Head of caudate nucleus (tissue), 42 donors: ENCODE measurements around the gene CCDC150.
"Not testable (repeated sequence)": the region's sequence is repeated elsewhere in the genome, so short reads cannot be mapped to it uniquely, and the experiment has no call there.

Experiments
- DNase-seq, 42 donors: peaks; one replicate each; pipeline versions ENCODE4 v3.0.0 to v3.0.0-alpha.2; 2020 to 2021; ENCODE audit warnings: mixed read lengths in 7 of 42
- intact Hi-C: fragments of 100-400 bp; cut with DNase I; formaldehyde crosslinking; loops from one replicate; pipeline ENCODE4 v1.15.0; 2022

CCDC150 gene

GRCh38 chr2:196639180-196640030 is at the start of gene CCDC150:
CCDC150 (plus strand) TSS chr2:196639715; CDS start chr2:196639767, 52 bp downstream.
- intact Hi-C loops = loop anchor here (5.0 kb wide), 3 partner anchors 42 to 342 kb away; no protein-coding TSS in a partner anchor
- DNase-seq = peak; percentile 88 to 98 (median 95)

DNA sequence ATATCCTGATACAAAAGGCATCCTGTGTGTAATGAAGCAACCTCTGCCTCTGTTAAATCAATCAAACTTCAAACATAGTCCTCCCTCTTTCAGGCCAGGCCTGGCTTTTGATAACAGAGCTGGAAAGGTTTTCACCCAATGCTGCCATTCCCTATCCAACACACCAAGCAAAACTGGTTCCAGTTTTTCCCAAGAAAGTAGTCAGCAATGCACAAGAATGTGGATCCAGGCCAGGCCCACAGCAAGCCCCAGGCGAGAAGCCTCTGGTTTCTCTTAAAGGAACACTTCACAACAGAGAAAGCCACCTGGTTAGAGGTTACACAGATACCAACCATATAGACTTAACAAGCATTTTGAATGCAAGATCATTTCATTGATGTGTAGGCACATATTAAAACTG is 49.2 kb upstream of the CCDC150 start:
- DNase-seq = peak in 2 of 42 donors; percentile 24 to 57

DNA sequence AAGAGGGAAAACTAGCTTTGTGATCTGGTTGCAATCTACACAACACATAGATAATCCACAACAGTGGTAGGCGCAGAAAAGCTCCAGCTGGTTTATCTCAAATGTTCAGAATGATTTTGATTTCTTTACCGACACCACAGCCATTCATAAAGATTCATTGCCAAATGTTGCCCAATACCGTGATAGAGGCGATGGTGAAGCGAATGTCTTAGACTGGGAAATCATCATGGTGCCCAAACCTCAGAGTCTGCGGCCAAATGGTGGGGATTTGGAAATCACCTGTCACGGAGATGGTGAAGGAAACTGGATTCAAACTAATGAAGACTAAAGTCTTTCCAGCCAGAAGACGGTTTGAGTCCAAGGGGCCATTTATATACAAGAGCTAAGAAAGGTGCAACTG is 48.5 kb upstream of the CCDC150 start:
- DNase-seq = no peak
- intact Hi-C loops = no loop called here

More for the DNA sequence above, 49.2 kb upstream of the CCDC150 start:
- intact Hi-C loops = no loop called here

DNA sequence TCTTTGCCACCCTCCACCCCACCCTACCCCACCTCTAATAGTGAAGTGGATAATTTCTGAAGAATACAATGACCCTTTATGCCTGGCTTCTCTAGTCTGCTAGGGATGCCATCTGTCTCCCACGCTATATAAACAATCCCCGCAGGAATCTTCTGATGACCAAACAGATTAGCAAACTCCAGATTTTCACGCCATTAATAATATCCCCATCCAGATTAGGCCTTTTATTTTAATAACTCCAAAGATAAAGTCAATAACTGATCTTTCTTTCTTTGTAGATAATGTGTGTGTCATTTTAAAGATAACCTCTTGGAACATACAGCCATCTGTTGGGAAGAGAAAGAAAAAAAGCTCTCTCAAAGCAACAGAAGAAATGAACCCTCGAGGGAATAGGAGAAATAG is 47.9 kb upstream of the CCDC150 start:
- DNase-seq = peak in 6 of 42 donors; percentile 14 to 63 (median 40)

GRCh38 chr2:196592331-196592910 is 47.1 kb upstream of the CCDC150 start:
- peak in 41 of 42 donors; percentile 19 to 82 (median 58) for DNase-seq

More for the DNA sequence above, 47.9 kb upstream of the CCDC150 start:
- intact Hi-C loops = no loop called here

DNA sequence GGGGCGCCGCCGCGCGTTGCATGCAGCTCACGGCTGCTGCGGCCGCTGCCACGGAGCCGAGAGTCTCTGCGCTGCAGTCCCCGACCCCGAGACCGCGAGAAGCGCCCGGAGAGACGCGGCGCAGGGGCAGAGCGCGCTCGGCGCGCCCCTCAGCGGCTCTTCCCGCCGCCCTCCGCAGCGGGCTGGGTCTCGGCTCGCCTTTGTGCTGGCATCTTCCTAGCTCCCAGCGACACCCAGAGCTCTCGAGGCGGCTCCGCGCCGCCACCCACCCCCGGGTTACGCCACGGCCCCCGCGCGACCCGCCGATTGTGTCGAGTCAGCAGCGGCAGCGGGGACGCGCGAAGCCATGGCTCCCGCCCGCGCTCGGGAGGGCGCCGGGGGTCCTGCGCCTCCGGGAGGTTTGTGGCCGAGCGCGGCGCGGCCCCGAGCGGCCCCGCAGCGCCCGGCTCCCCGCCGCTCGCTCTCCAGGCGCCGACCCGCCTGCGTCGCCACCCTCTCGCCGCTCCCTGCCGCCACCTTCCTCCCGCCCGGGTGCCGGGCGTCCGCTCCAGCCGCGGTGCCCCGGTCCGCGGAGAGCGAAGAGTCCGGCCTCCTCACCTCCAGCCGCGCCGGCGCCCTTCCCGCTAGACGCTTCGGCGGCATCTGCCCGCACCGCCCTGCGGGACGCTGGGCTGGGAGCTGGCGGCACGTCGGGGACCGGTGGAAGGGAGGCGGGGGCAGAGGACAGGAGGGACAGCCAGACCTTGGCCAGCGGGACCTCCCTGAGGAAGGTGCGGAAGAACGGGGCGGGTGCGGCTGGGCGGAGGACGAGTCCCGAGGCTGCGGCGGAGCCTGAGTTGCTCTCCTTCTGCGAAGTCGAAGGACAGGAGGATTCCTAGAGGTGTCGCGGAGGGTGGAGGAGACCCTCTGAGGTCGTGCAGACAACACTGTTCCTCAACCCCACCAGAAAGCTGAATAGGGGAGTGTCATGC is 46.3 kb upstream of the CCDC150 start, which contains the start of gene HECW2:
Gene HECW2 (minus strand): TSS at position 644 of the 971 bp plus-strand sequence.
- peak; percentile 58 to 92 (median 84) for DNase-seq
- intact Hi-C loops = no loop called here

More at GRCh38 chr2:196592331-196592910, 47.1 kb upstream of the CCDC150 start:
- intact Hi-C loops = no loop called here

DNA sequence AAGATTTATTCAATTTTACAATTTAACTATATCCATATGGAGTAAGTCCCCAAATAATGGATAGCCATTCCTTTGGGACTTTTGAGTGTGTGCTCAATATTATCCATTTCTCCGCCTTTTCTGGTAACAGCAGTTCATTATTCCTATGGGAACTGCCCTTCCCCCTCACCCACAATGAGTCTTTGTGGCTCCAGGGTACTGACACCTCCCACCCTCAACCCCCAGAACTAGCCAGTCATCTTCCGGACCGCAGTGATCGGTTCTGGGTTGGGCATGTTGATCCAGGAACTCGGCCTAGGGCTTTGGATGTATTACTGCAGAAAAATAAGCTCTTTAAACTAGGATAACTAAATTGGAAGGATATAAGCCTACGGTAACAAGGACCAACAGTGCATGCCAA is 45.4 kb upstream of the CCDC150 start:
- intact Hi-C loops = no loop called here
- peak; percentile 36 to 94 (median 80) for DNase-seq

DNA sequence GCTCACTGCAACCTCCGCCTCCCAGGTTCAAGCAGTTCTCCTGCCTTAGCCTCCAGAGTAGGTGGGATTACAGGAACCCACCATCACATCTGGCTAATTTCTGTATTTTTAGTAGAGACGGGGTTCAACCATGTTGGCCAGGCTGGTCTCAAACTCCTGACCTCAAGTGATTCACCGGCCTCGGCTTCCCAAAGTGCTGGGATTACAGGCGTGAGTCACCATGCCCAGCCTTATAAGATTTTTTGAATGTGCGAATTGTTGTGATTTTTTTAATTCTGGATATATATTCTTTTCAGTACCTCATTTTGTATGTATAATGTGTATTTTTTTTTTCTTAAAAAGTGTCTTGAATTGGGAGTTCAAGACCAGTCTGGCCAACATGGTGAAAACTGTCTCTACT is 42.0 kb upstream of the CCDC150 start:
- intact Hi-C loops = loop anchor here (5.0 kb wide), 1 partner anchor 40 kb away; the partner anchor contains the start of gene CCDC150
- no peak for DNase-seq

GRCh38 chr2:196598412-196598811 is 41.1 kb upstream of the CCDC150 start:
- intact Hi-C loops = loop anchor here (5.0 kb wide), 1 partner anchor 39 kb away; the partner anchor contains the start of gene CCDC150

GRCh38 chr2:196598846-196599245 is 40.7 kb upstream of the CCDC150 start:
- no peak for DNase-seq
- intact Hi-C loops = loop anchor here (5.0 kb wide), 1 partner anchor 38 kb away; the partner anchor contains the start of gene CCDC150

More at GRCh38 chr2:196598412-196598811, 41.1 kb upstream of the CCDC150 start:
- DNase-seq = no peak

DNA sequence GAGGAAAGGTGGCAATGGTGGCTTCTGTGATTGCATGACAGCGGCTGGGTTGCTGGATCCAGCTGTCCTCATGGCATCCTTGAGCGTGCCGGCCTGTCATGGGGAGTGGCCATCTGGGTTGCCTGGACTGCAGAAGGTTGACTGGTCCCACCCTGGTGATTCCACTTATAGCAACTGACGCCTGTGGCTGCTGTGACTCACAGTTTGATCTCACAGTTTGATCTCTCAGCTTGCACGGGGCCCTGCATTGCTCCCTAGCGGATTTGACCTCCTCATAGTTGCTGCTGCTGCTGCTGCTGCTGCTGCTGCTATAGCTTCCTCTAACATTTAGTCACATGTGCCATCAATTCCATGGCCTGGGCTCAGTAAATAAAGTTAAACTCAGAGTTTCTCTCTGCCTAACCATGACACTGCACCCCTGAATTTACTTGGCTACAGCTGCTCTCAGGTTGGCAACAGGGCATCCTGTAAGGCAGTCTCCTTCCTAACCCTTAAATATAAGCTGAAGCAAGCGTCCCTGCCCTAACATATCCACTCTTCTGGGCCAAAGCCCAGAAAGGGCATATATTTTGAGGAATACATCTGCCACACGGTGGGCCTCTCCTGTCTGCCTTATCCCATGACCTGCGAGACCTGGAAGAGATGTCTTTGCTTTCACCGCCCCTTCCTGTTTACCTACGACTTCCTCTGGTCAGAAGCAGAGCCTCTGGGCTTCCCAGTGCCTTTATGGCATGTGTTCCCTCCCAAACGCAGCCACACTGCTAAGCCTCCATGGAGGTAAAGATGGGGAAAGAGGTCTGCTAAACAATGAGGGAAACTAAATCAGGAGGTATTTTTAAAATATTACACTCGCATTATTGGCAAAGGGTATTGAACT is 37.8 kb upstream of the CCDC150 start:
- intact Hi-C loops = no loop called here
- DNase-seq = no peak

DNA sequence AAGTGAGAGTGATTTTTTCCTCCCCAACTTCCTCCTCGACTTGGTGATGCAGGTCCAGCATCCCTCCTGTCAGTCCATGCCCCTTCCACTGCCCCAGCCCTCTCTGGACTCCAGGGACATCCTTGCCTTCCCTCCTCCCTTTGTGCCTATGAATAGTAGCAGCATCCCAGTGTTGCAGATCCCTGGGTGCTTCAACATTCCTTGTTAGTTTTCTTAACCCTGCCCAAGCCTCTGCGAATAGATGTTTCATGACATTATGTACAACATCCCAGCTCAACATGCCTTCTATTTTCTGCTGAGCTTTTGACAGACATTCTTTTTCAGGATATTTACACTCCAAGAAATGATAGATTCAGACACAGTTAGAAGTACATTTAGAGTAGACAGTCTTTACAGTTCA is 35.3 kb upstream of the CCDC150 start:
- DNase-seq = no peak
- intact Hi-C loops = no loop called here

DNA sequence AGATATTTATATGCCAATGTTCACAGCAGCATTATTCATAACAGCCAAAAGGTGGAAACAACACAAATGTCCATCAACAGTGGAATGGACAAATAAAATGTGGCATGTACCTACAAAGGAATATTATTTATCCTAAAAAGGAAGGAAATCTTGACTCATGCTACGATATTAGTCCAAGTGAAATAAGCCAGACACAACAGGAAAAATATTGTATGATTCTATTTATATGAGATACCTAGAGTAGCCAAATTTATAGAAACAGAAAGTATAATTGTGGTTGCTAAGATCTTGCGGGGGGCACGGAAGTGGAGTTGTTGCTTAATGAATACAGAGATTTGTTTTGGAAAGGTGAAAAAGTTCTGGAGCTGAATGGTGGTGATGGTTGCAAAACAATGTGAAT is 33.0 kb upstream of the CCDC150 start:
- no peak for DNase-seq
- intact Hi-C loops = no loop called here

- intact Hi-C loops = no loop called here
Measured at GRCh38 chr2:196607073-196607472, 32.4 kb upstream of the CCDC150 start.

DNA sequence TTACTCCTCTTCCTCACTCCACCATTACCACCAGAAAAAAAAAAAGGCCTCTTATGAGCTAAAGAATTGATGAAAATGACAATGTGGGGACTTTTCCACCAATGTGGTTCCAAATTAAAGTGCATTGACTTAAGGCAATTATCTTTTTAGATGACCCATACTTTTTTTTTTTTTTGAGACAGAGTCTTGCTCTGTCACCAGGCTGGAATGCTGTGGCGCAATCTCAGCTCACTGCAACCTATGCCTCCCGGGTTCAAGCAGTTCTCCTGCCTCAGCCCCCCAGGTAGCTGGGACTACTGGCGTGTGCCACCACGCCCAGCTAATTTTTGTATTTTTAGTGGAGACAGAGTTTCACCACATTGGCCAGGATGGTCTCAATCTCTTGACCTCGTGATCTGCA is 31.6 kb upstream of the CCDC150 start:
- DNase-seq, intact Hi-C loops: not testable (repeated sequence)

More at GRCh38 chr2:196607073-196607472, 32.4 kb upstream of the CCDC150 start:
- no peak for DNase-seq

- DNase-seq = no peak
- intact Hi-C loops = no loop called here
Measured at GRCh38 chr2:196609806-196610205, 29.7 kb upstream of the CCDC150 start.

- no peak for DNase-seq
- intact Hi-C loops = no loop called here
Measured at GRCh38 chr2:196610796-196611195, 28.7 kb upstream of the CCDC150 start.

DNA sequence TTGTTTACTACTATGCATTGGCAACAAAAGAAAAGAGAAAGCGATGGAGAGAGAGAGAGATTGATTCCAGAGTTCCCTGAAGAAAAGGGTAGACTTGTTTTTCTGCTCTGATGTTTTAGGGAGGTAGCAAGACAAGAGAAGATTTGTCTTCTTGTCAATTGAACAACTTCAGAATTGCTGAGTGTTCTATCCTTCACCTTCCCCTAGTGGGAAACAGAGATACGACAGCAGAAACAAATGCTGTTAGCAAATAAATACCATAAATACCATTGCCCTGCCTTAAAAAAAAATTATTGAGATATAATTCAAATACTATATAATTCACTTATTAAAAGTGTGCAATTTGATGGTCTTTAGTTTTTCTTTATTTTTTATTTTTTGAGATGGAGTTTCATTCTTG is 26.2 kb upstream of the CCDC150 start:
- intact Hi-C loops = no loop called here
- DNase-seq = no peak
